Neuronal stem cell (in vitro differentiated cells): Measurements from ENCODE around the gene TCTN3.

Source experiments
- DNase-seq: peaks from one replicate; pipeline ENCODE4 v3.0.0-alpha.2; 2013; ENCODE audit warnings: low spot score
- H2AFZ ChIP-seq: one replicate; pipeline ENCODE4 v1.6.1; 2013; ENCODE audit warnings: mild to moderate bottlenecking, low read length, inconsistent platforms
- H2AK5ac ChIP-seq: 2 replicates; pipeline ENCODE4 v1.6.1; 2013; ENCODE audit warnings: low read depth, mild to moderate bottlenecking, inconsistent platforms, low read length, moderate library complexity, mixed read lengths
- H2BK120ac ChIP-seq: 2 replicates; pipeline ENCODE4 v1.6.1; 2013; ENCODE audit warnings: low read depth, mild to moderate bottlenecking, inconsistent platforms, low read length, moderate library complexity, mixed read lengths
- H2BK12ac ChIP-seq: one replicate; pipeline ENCODE4 v1.6.1; 2013; ENCODE audit warnings: low read length, inconsistent platforms
- H2BK15ac ChIP-seq: 2 replicates; pipeline ENCODE4 v1.6.1; 2013; ENCODE audit warnings: mild to moderate bottlenecking, low read length, inconsistent platforms, mixed read lengths
- H2BK5ac ChIP-seq: one replicate; pipeline ENCODE4 v1.6.1; 2013; ENCODE audit warnings: inconsistent platforms, mild to moderate bottlenecking, low read length, moderate library complexity
- H3K14ac ChIP-seq: one replicate; pipeline ENCODE4 v1.6.1; 2013; ENCODE audit warnings: low read length, inconsistent platforms
- H3K18ac ChIP-seq: 2 replicates; pipeline ENCODE4 v1.6.1; 2013; ENCODE audit warnings: low read length, inconsistent platforms
- H3K23ac ChIP-seq: 2 replicates; pipeline ENCODE4 v1.6.1; 2013; ENCODE audit warnings: low read depth, mild to moderate bottlenecking, mixed read lengths, low read length, inconsistent platforms; ENCODE audit not compliant: poor library complexity
- H3K27ac ChIP-seq: replicated peaks from 3 replicates; pipeline ENCODE4 v1.5.1; 2013; ENCODE audit warnings: low read length, inconsistent platforms
- H3K27me3 ChIP-seq, 3 experiments: 2 replicates each; pipeline ENCODE4 v1.6.1; 2013; ENCODE audit warnings: low read length in 3 of 3, mild to moderate bottlenecking in 2 of 3, inconsistent platforms in 1 of 3, low read depth in 1 of 3, mixed read lengths in 1 of 3, moderate library complexity in 1 of 3; ENCODE audit not compliant: control insufficient read depth in 3 of 3, insufficient read depth in 3 of 3
- H3K36me3 ChIP-seq, 2 donors: replicated peaks in 1 of 2; 2 replicates each; pipeline ENCODE4 v1.6.1; 2013; ENCODE audit warnings: low read length in 2 of 2; ENCODE audit not compliant: control insufficient read depth in 2 of 2, insufficient read depth in 2 of 2
- H3K4ac ChIP-seq: 2 replicates; pipeline ENCODE4 v1.6.1; 2013; ENCODE audit warnings: inconsistent platforms, mild to moderate bottlenecking, low read length, moderate library complexity
- H3K4me1 ChIP-seq, 2 donors: 1 replicate in 1 of 2; 2 replicates in 1 of 2; pipeline ENCODE4 v1.6.1; 2013; ENCODE audit warnings: low read length in 2 of 2, low read depth in 1 of 2; ENCODE audit not compliant: control insufficient read depth in 2 of 2, insufficient read depth in 1 of 2
- H3K4me2 ChIP-seq: one replicate; pipeline ENCODE4 v1.6.1; 2013; ENCODE audit warnings: mild to moderate bottlenecking, low read length, inconsistent platforms; ENCODE audit not compliant: insufficient read depth, poor library complexity, severe bottlenecking
- H3K4me3 ChIP-seq, 2 donors: 2 replicates each; pipeline ENCODE4 v1.5.1; 2013; ENCODE audit warnings: low read length in 2 of 2, mild to moderate bottlenecking in 2 of 2, inconsistent platforms in 1 of 2, moderate library complexity in 1 of 2
- H3K79me1 ChIP-seq: one replicate; pipeline ENCODE4 v1.6.1; 2013; ENCODE audit warnings: low read depth, mild to moderate bottlenecking, inconsistent platforms, low read length, moderate library complexity
- H3K9ac ChIP-seq: one replicate; pipeline ENCODE4 v1.6.1; 2013; ENCODE audit warnings: mild to moderate bottlenecking, low read depth, low read length, inconsistent platforms; ENCODE audit not compliant: poor library complexity
- H3K9me3 ChIP-seq, 2 donors: replicated peaks in 1 of 2; 2 replicates each; pipeline versions ENCODE3 to v1.6.1; 2013; ENCODE audit warnings: low read length in 2 of 2, mild to moderate bottlenecking in 2 of 2, inconsistent platforms in 1 of 2, low read depth in 1 of 2, mixed read lengths in 1 of 2, moderate library complexity in 1 of 2; ENCODE audit not compliant: control insufficient read depth in 2 of 2, insufficient read depth in 1 of 2
- H4K8ac ChIP-seq: one replicate; pipeline ENCODE4 v1.6.1; 2013; ENCODE audit warnings: low read depth, mild to moderate bottlenecking, inconsistent platforms, low read length, moderate library complexity
- H4K91ac ChIP-seq: one replicate; pipeline ENCODE4 v1.6.1; 2013; ENCODE audit warnings: low read length, low read depth, mild to moderate bottlenecking, inconsistent platforms; ENCODE audit not compliant: poor library complexity
- WGBS, 2 donors: extraction: QIAGEN DNeasy Blood & Tissue Kit; methylation state at CpG; one replicate each; pipeline ENCODE4 v1.1.7; 2013; ENCODE audit warnings: missing lambda C conversion rate in 2 of 2, mixed read lengths in 1 of 2; ENCODE audit not compliant: insufficient read length in 2 of 2, insufficient replicate concordance in 1 of 2; ENCODE audit errors: extremely low coverage in 2 of 2; 5-methylcytosine and 5-hydroxymethylcytosine counted together

The TCTN3 gene

DNA sequence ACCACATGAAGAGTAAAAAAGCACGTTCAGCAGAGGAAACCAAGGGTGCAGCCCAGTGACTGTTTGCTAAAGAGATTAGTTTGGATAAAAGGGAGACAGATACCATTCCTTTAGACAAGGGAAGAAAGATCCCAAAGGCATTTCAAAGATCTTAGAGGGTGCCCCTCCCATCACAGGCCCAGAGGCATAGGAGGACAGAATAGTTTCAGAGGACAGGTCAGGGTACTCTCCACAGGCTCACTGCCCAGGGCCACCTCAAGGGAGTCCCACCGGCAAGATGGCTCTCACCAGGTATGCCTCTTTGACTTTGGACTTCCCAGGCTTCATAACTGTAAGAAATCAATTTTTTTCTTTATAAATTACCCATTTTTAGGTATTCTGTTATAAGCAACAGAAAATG is 4.7 kb upstream of the TCTN3 start:
- no CpG with 5 or more reads among the region's 2 CpGs for whole genome bisulfite sequencing, 2 donors
- no peak overlapping the region for H3K4me2 ChIP-seq
- no peaks in the 10 kb centered on the region for H3K27me3 ChIP-seq

DNA sequence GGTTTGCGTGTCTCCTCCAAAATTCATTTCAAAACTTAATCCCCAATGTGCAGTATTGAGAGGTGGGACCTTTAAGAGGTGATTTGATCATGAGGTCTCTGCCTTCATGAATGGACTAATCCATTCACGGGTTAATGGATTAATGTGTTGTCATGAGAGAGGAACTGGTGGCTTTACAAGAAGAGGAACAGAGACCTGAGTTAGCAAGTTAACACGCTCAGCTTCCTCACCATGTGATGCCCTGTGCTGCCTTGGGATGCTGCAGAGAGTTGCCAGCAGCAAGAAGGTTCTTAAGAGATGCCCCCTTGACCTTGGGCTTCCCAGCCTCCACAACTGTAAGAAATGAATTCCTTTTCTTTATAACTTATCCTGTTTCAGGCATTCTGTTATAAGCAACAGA is 3.7 kb upstream of the TCTN3 start:
- Histone ChIP-seq H3K23ac (no peak overlapping the region), H2BK15ac (no peak overlapping the region), H3K27me3 (no peaks in the 10 kb centered on the region), H3K4me2 (no peak overlapping the region), H3K9ac (no peak overlapping the region), H2AK5ac (no peak overlapping the region), H4K8ac (no peak overlapping the region), H3K14ac (no peak overlapping the region), H3K4me3 (no peak overlapping the region), H3K4me1 (peaks cover 0 to under 1% of the 10 kb centered on the region in 2 donors), H4K91ac (no peak overlapping the region), H3K9me3 (no peaks in the 10 kb centered on the region), H3K79me1 (peaks cover 2% of the 10 kb centered on the region), H2BK120ac (no peak overlapping the region), H2BK5ac (no peak overlapping the region), H2BK12ac (no peak overlapping the region), H3K4ac (no peak overlapping the region), H2AFZ (no peak overlapping the region), H3K18ac (no peak overlapping the region), H3K27ac (no peak overlapping the region), H3K36me3 (no peaks in the 10 kb centered on the region)
- WGBS, 2 donors: no CpG with 5 or more reads among the region's 3 CpGs
- DNase-seq: no peak

More for the DNA sequence above, 4.7 kb upstream of the TCTN3 start:
- no peak overlapping the region for H4K8ac ChIP-seq
- no peak overlapping the region for H3K23ac ChIP-seq
- H3K18ac ChIP-seq: no peak overlapping the region
- no peak overlapping the region for H2BK12ac ChIP-seq
- H3K36me3 ChIP-seq: no peaks in the 10 kb centered on the region
- DNase-seq: no peak
- no peak overlapping the region for H4K91ac ChIP-seq
- no peak overlapping the region for H2BK15ac ChIP-seq
- no peak overlapping the region for H3K9ac ChIP-seq
- H3K14ac ChIP-seq: no peak overlapping the region
- H2AK5ac ChIP-seq: no peak overlapping the region
- no peak overlapping the region for H3K4ac ChIP-seq
- H2BK5ac ChIP-seq: no peak overlapping the region
- H2BK120ac ChIP-seq: no peak overlapping the region
- no peak overlapping the region for H2AFZ ChIP-seq
- H3K9me3 ChIP-seq: no peaks in the 10 kb centered on the region
- H3K27ac ChIP-seq: no peak overlapping the region
- no peak overlapping the region for H3K4me3 ChIP-seq
- no peaks in the 10 kb centered on the region for H3K4me1 ChIP-seq
- H3K79me1 ChIP-seq: no peaks in the 10 kb centered on the region

DNA sequence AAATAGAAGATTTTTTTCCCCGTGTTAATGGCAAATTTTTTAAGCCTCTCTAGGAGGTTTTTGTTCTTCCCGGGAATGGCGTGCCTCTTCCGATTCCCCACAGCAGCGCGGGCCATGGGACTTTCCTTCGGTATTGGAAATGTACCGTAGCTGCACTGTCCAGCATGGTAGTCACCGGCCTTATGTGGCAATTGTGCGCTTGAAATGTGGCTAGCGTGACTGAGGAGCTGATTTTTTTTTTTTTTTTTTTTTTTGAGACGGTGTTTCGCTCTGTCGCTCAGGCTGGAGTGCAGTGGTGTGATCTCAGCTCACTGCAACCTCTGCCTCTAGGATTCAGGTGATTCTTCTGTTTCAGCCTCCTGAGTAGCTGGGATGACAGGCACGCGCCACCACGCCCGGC is 938 bp upstream of the TCTN3 start:
- Histone ChIP-seq H2BK15ac (no peak overlapping the region), H3K36me3 (peaks cover 6 to 27% of the 10 kb centered on the region in 2 donors), H3K27me3 (no peaks in the 10 kb centered on the region), H3K4me1 (peaks cover 0 to 3% of the 10 kb centered on the region in 2 donors), H3K23ac (no peak overlapping the region), H2BK5ac (no peak overlapping the region), H3K9me3 (no peaks in the 10 kb centered on the region), H3K9ac (no peak overlapping the region), H3K18ac (no peak overlapping the region), H2AK5ac (no peak overlapping the region), H4K8ac (no peak overlapping the region), H3K4ac (no peak overlapping the region), H2AFZ (peak overlapping the region; percentile 30), H3K27ac (no peak overlapping the region), H3K4me3 (no peak overlapping the region), H4K91ac (no peak overlapping the region), H2BK12ac (no peak overlapping the region), H3K4me2 (no peak overlapping the region), H3K14ac (no peak overlapping the region), H2BK120ac (no peak overlapping the region), H3K79me1 (peaks cover 2% of the 10 kb centered on the region)
- WGBS, 2 donors: no CpG with 5 or more reads among the region's 18 CpGs
- no peak for DNase-seq

DNA sequence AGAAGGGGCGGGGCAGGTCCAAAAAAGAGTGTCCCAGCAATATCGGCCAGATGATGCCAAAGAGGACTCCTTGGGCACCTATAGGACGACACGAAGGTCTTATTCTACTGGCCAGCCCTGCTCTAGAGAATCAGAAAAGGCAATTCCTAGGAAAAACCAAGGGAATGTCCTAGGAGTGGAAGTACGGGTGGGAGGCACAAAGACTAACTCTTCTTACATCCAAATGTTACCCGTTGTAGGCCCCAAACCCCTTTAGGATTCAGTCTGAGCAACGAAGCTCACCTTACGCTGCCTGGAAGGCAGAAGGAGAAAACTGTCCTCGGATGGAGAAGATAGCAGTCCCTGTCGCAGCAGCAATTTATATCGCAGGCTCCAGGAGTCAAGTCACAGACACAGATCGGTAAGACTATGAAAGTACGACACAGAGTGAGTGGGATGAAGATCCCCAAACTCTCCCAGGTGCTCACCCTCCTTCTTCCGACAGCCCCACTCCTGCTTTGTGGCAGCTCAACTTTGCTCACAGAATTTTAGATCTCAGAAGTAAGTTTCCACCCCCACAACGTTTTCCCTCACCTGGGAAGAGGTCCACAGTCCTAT is 558 bp downstream of the TCTN3 start:
- H3K23ac ChIP-seq: no peak overlapping the region
- H3K4ac ChIP-seq: no peak overlapping the region
- peak overlapping the region; percentile 96 for H3K9ac ChIP-seq
- no peak overlapping the region for H3K27ac ChIP-seq
- H4K8ac ChIP-seq: no peak overlapping the region
- DNase-seq: peak; percentile 3
- no CpG with 5 or more reads among the region's 15 CpGs for WGBS, 2 donors
- H2BK12ac ChIP-seq: no peak overlapping the region
- no peaks in the 10 kb centered on the region for H3K9me3 ChIP-seq
- H3K18ac ChIP-seq: peak overlapping the region; percentile 92
- H2BK5ac ChIP-seq: no peak overlapping the region
- no peak overlapping the region for H2BK120ac ChIP-seq
- peak overlapping the region; percentile 91 for H2AFZ ChIP-seq
- peaks cover 0 to 3% of the 10 kb centered on the region in 2 donors for H3K4me1 ChIP-seq
- H3K79me1 ChIP-seq: peaks cover 2% of the 10 kb centered on the region
- H3K4me2 ChIP-seq: peak overlapping the region; percentile 84
- H2AK5ac ChIP-seq: no peak overlapping the region
- peaks cover 9 to 41% of the 10 kb centered on the region in 2 donors for H3K36me3 ChIP-seq
- H2BK15ac ChIP-seq: no peak overlapping the region
- no peak overlapping the region for H3K14ac ChIP-seq
- H3K27me3 ChIP-seq: no peaks in the 10 kb centered on the region
- no peak overlapping the region for H4K91ac ChIP-seq
- peak overlapping the region; percentile 82 to 96 for H3K4me3 ChIP-seq
